Measurements from ENCODE around the gene PRODH2.

- TF ChIP-seq CTCF (IDR thresholded peaks at IDR 0.05) = no peak
- TF ChIP-seq EP300 (IDR thresholded peaks at IDR 0.05) = no peak
Measured at GRCh38 chr19:35773020-35773806, 39.4 kb downstream of the PRODH2 start.

Data from suprapubic skin (tissue), 3 donors.